ENCODE measurements around the gene SPN. TPM values are rescaled to one million over a fixed set of nuclear protein-coding genes. Genes with fewer than 3 reads are reported as not detected.

SPN gene
- total and polyA plus RNA-seq, 8 donors = 1.9 to 29.1 (median 2.5) TPM

DNA sequence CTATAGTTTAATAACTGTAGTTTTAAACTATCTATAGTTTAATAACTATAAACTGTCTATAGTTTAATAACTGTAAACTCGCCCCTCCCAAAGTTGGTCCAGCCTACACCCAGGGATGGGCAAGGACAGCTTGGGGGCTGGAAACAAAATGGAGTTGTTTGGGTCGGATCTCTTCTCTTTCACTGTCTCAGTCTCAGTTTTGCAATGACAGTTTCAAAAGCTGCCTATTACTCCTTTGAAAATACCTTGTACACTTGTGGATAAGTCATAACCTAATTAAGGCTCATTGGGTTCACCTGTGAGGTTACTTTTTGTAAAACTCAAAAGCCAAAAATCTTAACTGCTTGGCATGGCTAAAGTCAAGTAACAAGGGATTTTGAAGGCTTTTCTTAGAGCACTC is 51.3 kb downstream of the SPN start:
- DNase-seq (no peak), ATAC-seq (no peak)
- no peaks in the 10 kb centered on the region for H3K9me3 ChIP-seq
- no peak overlapping the region for H3K4me3 ChIP-seq
- intact Hi-C loops (cut with DNase I) = no loop called here
- no peaks in the 10 kb centered on the region for H3K27me3 ChIP-seq
- H3K36me3 ChIP-seq = no peaks in the 10 kb centered on the region
- H3K4me1 ChIP-seq = peaks cover 0 to 21% of the 10 kb centered on the region in 2 donors
- no peak overlapping the region for H3K27ac ChIP-seq
- TF ChIP-seq, protein P1, sequence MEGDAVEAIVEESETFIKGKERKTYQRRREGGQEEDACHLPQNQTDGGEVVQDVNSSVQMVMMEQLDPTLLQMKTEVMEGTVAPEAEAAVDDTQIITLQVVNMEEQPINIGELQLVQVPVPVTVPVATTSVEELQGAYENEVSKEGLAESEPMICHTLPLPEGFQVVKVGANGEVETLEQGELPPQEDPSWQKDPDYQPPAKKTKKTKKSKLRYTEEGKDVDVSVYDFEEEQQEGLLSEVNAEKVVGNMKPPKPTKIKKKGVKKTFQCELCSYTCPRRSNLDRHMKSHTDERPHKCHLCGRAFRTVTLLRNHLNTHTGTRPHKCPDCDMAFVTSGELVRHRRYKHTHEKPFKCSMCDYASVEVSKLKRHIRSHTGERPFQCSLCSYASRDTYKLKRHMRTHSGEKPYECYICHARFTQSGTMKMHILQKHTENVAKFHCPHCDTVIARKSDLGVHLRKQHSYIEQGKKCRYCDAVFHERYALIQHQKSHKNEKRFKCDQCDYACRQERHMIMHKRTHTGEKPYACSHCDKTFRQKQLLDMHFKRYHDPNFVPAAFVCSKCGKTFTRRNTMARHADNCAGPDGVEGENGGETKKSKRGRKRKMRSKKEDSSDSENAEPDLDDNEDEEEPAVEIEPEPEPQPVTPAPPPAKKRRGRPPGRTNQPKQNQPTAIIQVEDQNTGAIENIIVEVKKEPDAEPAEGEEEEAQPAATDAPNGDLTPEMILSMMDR (IDR thresholded peaks at IDR 0.05) = no peak

DNA sequence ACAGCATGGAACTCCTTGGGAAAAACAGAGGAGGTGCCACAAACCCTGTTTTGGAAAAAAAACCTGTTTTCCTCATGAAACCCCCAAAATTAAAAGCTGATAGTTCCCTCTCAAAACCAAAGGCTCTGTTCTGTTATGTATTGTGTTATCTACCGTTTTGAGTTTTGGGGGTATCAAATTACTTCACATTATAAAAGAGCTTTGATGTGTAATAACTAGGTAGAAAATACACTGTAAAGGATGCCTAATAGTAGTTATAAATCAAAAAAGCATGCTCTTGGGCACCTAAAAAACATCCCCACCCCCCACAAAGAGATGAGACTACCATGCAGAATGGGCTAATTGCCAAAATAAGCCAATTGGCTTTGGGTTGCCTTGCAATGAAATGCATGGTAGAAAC is 51.9 kb downstream of the SPN start:
- Histone ChIP-seq H3K27me3 (no peaks in the 10 kb centered on the region), H3K36me3 (no peaks in the 10 kb centered on the region), H3K4me3 (no peak overlapping the region), H3K27ac (no peak overlapping the region), H3K9me3 (no peaks in the 10 kb centered on the region), H3K4me1 (peaks cover 0 to 21% of the 10 kb centered on the region in 2 donors)
- intact Hi-C loops (cut with DNase I) = no loop called here
- TF ChIP-seq, protein P1 (IDR thresholded peaks at IDR 0.05) = no peak
- no peak for DNase-seq
- no peak for ATAC-seq

DNA sequence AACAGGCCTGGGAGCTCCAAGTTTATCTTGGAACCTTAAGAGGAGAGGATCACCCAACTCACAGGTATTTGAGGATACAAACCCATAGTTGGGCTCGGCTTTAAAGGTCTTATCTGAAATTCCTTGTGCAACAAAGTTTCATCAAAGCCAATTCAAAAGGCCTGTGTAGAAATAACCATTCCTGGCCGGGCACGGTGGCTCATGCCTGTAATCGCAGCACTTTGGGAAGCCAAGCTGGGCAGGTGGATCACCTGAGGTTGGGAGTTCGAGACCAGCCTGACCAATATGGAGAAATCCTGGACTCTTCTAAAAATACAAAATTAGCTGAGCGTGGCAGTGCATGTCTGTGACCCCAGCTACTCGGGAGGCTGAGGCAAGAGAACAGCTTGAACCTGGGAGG is 54.1 kb downstream of the SPN start:
- Histone ChIP-seq H3K27me3 (no peaks in the 10 kb centered on the region), H3K9me3 (no peaks in the 10 kb centered on the region), H3K4me3 (no peak overlapping the region), H3K27ac (no peak overlapping the region), H3K36me3 (no peaks in the 10 kb centered on the region), H3K4me1 (no peaks in the 10 kb centered on the region)
- ATAC-seq = no peak
- DNase-seq = no peak
- TF ChIP-seq, protein P1 (IDR thresholded peaks at IDR 0.05) = no peak
- intact Hi-C loops (cut with DNase I) = no loop called here

DNA sequence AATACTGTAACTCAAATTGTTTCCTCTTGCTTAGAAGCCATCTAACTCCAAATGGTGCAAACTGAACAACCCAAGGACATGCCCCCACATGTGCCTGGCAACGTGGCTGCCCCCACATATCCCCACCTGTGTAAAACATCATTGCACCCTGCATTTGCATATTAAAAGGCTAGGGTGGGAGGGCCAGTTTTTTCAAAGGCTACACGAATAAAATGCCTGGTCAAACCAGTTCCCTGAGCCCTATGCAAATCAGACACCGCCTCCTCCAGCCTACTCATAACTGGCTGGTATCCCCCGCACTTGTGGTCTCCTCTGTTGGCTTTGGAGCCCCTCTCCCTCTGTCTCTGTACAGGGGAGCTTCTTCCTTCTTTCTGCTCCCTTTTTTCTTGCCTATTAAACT is 56.0 kb downstream of the SPN start:
- TF ChIP-seq, protein P1 (IDR thresholded peaks at IDR 0.05) = no peak
- DNase-seq (peak in 1 of 4 donors; percentile 20), ATAC-seq (no peak)
- no peaks in the 10 kb centered on the region for H3K4me1 ChIP-seq
- no peaks in the 10 kb centered on the region for H3K36me3 ChIP-seq
- H3K27me3 ChIP-seq = no peaks in the 10 kb centered on the region
- no peak overlapping the region for H3K4me3 ChIP-seq
- H3K27ac ChIP-seq = no peak overlapping the region
- intact Hi-C loops (cut with DNase I) = no loop called here
- no peaks in the 10 kb centered on the region for H3K9me3 ChIP-seq

Other genes starting within 250 kb of the SPN start
- gene BOLA2, start 208.9 kb upstream of the SPN start, total RNA-seq = 1 to 10 TPM; 2.9 to 8.8 TPM
- gene BOLA2, start 208.9 kb upstream of the SPN start, polyA plus RNA-seq (ENCODE audit: insufficient read length in 6 of 6) = 1 to 10 TPM; 3.9 to 8.3 (median 5.5) TPM
- 10 to 100 TPM; 35.1 to 42.0 TPM for gene SLX1B, start 208.7 kb upstream of the SPN start, total RNA-seq
- gene SLX1B, start 208.7 kb upstream of the SPN start, polyA plus RNA-seq (ENCODE audit: insufficient read length in 6 of 6) = 10 to 100 TPM in 3 of 6 donors, 1 to 10 TPM in 3; 2.0 to 19.9 (median 9.0) TPM
- gene SULT1A4, start 203.3 kb upstream of the SPN start, total RNA-seq = 10 to 100 TPM in 1 of 2 donors, 1 to 10 TPM in 1; 9.5 to 10.7 TPM
- 10 to 100 TPM; 27.5 to 48.2 (median 33.9) TPM for gene SULT1A4, start 203.3 kb upstream of the SPN start, polyA plus RNA-seq (ENCODE audit: insufficient read length in 6 of 6)
- 10 to 100 TPM; 34.0 to 55.0 TPM for gene NPIPB12, start 156.8 kb upstream of the SPN start, total RNA-seq
- 100 to 1,000 TPM in 3 of 6 donors, 10 to 100 TPM in 3; 68.2 to 107 (median 93.9) TPM for gene NPIPB12, start 156.8 kb upstream of the SPN start, polyA plus RNA-seq (ENCODE audit: insufficient read length in 6 of 6)
- 10 to 100 TPM; 21.9 to 27.1 TPM for gene QPRT, start 15.9 kb downstream of the SPN start, total RNA-seq
- 10 to 100 TPM; 46.2 to 58.8 (median 56.1) TPM for gene QPRT, start 15.9 kb downstream of the SPN start, polyA plus RNA-seq (ENCODE audit: insufficient read length in 6 of 6)
- gene C16orf54, start 82.7 kb downstream of the SPN start, total RNA-seq = 10 to 100 TPM in 1 of 2 donors, 1 to 10 TPM in 1; 3.3 to 13.6 TPM
- under 1 TPM; 0.33 to 0.73 (median 0.63) TPM for gene C16orf54, start 82.7 kb downstream of the SPN start, polyA plus RNA-seq (ENCODE audit: insufficient read length in 6 of 6)
- gene ZG16, start 115.0 kb downstream of the SPN start, total RNA-seq = not detected
- gene ZG16, start 115.0 kb downstream of the SPN start, polyA plus RNA-seq (ENCODE audit: insufficient read length in 6 of 6) = under 1 TPM in 5 of 6 donors, not detected in 1; 0.06 to 0.10 (median 0.07) TPM
- 10 to 100 TPM; 24.8 to 32.5 TPM for gene KIF22, start 127.5 kb downstream of the SPN start, total RNA-seq
- 10 to 100 TPM; 48.4 to 92.2 (median 63.9) TPM for gene KIF22, start 127.5 kb downstream of the SPN start, polyA plus RNA-seq (ENCODE audit: insufficient read length in 6 of 6)
- gene MAZ, start 143.3 kb downstream of the SPN start, total RNA-seq = 100 to 1,000 TPM; 193 to 205 TPM
- gene MAZ, start 143.3 kb downstream of the SPN start, polyA plus RNA-seq (ENCODE audit: insufficient read length in 6 of 6) = 100 to 1,000 TPM; 246 to 353 (median 292) TPM
- 1 to 10 TPM in 1 of 2 donors, under 1 TPM in 1; 0.94 to 3.1 TPM for gene PRRT2, start 148.9 kb downstream of the SPN start, total RNA-seq
- gene PRRT2, start 148.9 kb downstream of the SPN start, polyA plus RNA-seq (ENCODE audit: insufficient read length in 6 of 6) = 10 to 100 TPM in 5 of 6 donors, 1 to 10 TPM in 1; 9.0 to 15.1 (median 11.2) TPM
- gene PAGR1, start 152.9 kb downstream of the SPN start, total RNA-seq = 10 to 100 TPM; 16.4 to 23.1 TPM
- gene PAGR1, start 152.9 kb downstream of the SPN start, polyA plus RNA-seq (ENCODE audit: insufficient read length in 6 of 6) = 10 to 100 TPM; 27.5 to 40.6 (median 30.6) TPM
- 100 to 1,000 TPM; 236 to 280 TPM for gene MVP, start 157.2 kb downstream of the SPN start, total RNA-seq
- gene MVP, start 157.2 kb downstream of the SPN start, polyA plus RNA-seq (ENCODE audit: insufficient read length in 6 of 6) = 10 to 100 TPM; 12.5 to 22.8 (median 16.8) TPM
- 10 to 100 TPM; 69.5 to 84.8 TPM for gene CDIPT, start 200.0 kb downstream of the SPN start, total RNA-seq
- 10 to 100 TPM; 72.5 to 80.5 (median 78.3) TPM for gene CDIPT, start 200.0 kb downstream of the SPN start, polyA plus RNA-seq (ENCODE audit: insufficient read length in 6 of 6)
- 10 to 100 TPM in 1 of 2 donors, 1 to 10 TPM in 1; 7.7 to 30.2 TPM for gene SEZ6L2, start 236.3 kb downstream of the SPN start, total RNA-seq
- 1 to 10 TPM; 4.9 to 6.3 (median 5.7) TPM for gene SEZ6L2, start 236.3 kb downstream of the SPN start, polyA plus RNA-seq (ENCODE audit: insufficient read length in 6 of 6)
- gene ASPHD1, start 237.2 kb downstream of the SPN start, total RNA-seq = 10 to 100 TPM in 1 of 2 donors, 1 to 10 TPM in 1; 3.6 to 15.6 TPM
- under 1 TPM; 0.42 to 0.66 (median 0.61) TPM for gene ASPHD1, start 237.2 kb downstream of the SPN start, polyA plus RNA-seq (ENCODE audit: insufficient read length in 6 of 6)

All from left lung (tissue), 10 donors.